Fibroblast of lung (primary cell): Measurements from ENCODE around the gene GPC5. TPM values are rescaled to one million over a fixed set of nuclear protein-coding genes. Genes with fewer than 3 reads are reported as not detected.

Experiments
- DNase-seq, 2 donors: peaks; one replicate each; pipeline versions ENCODE4 v3.0.0 to v3.0.0-alpha.2; 2010; ENCODE audit warnings: low read depth in 2 of 2
- H2AFZ ChIP-seq: 2 replicates; pipeline ENCODE4 v1.5.1; 2012; ENCODE audit warnings: low read length, control low read depth, inconsistent platforms
- H3K27ac ChIP-seq: 2 replicates; pipeline ENCODE4 v1.5.1; 2011; ENCODE audit warnings: low read length, control low read depth; ENCODE audit not compliant: insufficient read depth
- H3K27me3 ChIP-seq: 2 replicates; pipeline ENCODE4 v1.5.1; 2011; ENCODE audit warnings: mild to moderate bottlenecking, low read length; ENCODE audit not compliant: control insufficient read depth, insufficient read depth
- H3K36me3 ChIP-seq: 2 replicates; pipeline ENCODE4 v1.5.1; 2011; ENCODE audit warnings: low read length; ENCODE audit not compliant: control insufficient read depth, insufficient read depth
- H3K4me1 ChIP-seq: 2 replicates; pipeline ENCODE4 v1.5.1; 2011; ENCODE audit warnings: low read length; ENCODE audit not compliant: control insufficient read depth, insufficient read depth; ENCODE audit errors: extremely low read depth
- H3K4me2 ChIP-seq: 2 replicates; pipeline ENCODE4 v1.5.1; 2011; ENCODE audit warnings: low read length, control low read depth; ENCODE audit not compliant: insufficient read depth; ENCODE audit errors: extremely low read depth
- H3K4me3 ChIP-seq, 4 experiments: fragments of 200-600 bp in 1 of 4; sonication (generic) in 1 of 4; replicated peaks in 1 of 4; 2 replicates each; pipeline ENCODE4 v1.5.1; 2011 to 2016; ENCODE audit warnings: low read length in 4 of 4, low read depth in 3 of 4, mild to moderate bottlenecking in 3 of 4, control low read depth in 2 of 4, inconsistent platforms in 1 of 4, mixed read lengths in 1 of 4; ENCODE audit not compliant: insufficient read depth in 1 of 4; ENCODE audit errors: control extremely low read depth in 1 of 4
- H3K79me2 ChIP-seq: 2 replicates; pipeline ENCODE4 v1.5.1; 2012; ENCODE audit warnings: mild to moderate bottlenecking, low read length, inconsistent platforms; ENCODE audit not compliant: control insufficient read depth, insufficient read depth
- H3K9ac ChIP-seq: 2 replicates; pipeline ENCODE4 v1.5.1; 2011; ENCODE audit warnings: mild to moderate bottlenecking, low read length, control low read depth; ENCODE audit not compliant: insufficient read depth
- H3K9me3 ChIP-seq: 2 replicates; pipeline ENCODE4 v1.5.1; 2012; ENCODE audit warnings: low read depth, low read length; ENCODE audit not compliant: control insufficient read depth, insufficient read depth
- H4K20me1 ChIP-seq: 2 replicates; pipeline ENCODE4 v1.5.1; 2011; ENCODE audit warnings: low read length; ENCODE audit not compliant: control insufficient read depth, insufficient read depth; ENCODE audit errors: extremely low read depth
- EZH2 ChIP-seq: IDR thresholded peaks from 2 replicates; pipeline ENCODE4 v1.5.1; 2012; ENCODE audit warnings: low read length, control low read depth, mild to moderate bottlenecking; ENCODE audit errors: missing control alignments
- polyA plus RNA-seq, 2 donors: library from polyadenylated mRNA; depleted of rRNA in 1 of 2; stranded (reverse) in 1 of 2; unstranded in 1 of 2; fragments of >200 nt; gene quantifications; 2 replicates each; pipeline ENCODE4 v1.2.1, GENCODE V29; 2011 to 2012; ENCODE audit warnings: missing spikeins in 1 of 2
- total RNA-seq: library from RNA; depleted of rRNA; stranded (reverse); fragments of >200 nt; gene quantifications from 2 replicates; pipeline ENCODE4 v1.2.1, GENCODE V29; 2014
- TF ChIP-seq, protein P1 (sequence below), 2 donors: IDR thresholded peaks in 1 of 2; conservative IDR thresholded peaks in 1 of 2; 1 replicate in 1 of 2; 2 replicates in 1 of 2; pipeline ENCODE4 v1.5.1; 2011 to 2012; ENCODE audit warnings: low read length in 2 of 2, control low read depth in 1 of 2, inconsistent platforms in 1 of 2, low read depth in 1 of 2, mild to moderate bottlenecking in 1 of 2

Gene GPC5
- total and polyA plus RNA-seq, 2 donors (not counting 1 experiment from before 2014, with no cell fraction given), result 0.17 TPM; not detected in 1

DNA sequence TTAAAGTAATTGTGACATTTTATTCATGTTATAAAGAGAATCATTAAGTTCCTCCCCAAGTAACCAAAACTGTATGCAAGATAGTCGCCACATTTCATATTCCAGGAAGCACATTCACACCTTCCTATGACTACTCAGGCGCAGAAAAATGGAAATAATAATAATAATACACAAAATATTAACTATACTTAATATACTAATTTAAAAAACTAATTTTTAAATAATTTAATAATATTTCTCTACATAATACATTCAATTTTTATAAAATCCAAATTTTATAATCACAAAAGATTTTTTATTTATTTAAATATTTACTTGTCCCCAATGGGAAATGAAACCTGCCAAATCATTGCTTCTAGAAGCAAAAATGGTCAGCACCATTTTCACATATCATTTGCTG lies 1030.8 kb downstream of the GPC5 start:
- no peak for DNase-seq
- no peak overlapping the region for H3K4me3 ChIP-seq
- no peak overlapping the region for H3K9ac ChIP-seq

DNA sequence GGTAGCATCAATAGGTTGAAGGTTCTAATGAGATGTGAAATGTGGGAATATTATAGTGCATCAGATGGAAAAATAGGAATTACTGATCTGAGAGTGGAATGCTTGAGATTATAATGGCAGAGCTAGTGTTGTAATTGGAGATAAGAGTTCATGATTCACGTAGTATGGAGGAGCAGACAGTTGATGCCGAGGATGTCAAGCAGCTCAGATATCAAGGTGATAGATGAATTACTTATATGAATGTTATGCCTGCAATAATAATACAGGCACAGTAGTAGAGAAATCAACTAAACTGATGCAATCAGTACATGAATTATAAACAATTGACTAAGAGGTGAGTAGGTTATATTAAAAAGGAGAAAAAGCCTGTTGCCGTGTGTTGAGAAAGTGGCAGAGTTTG lies 1035.0 kb downstream of the GPC5 start:
- H4K20me1 ChIP-seq, result no peaks in the 10 kb centered on the region
- H3K4me2 ChIP-seq, result no peak overlapping the region
- no peak overlapping the region for H3K27ac ChIP-seq
- no peak overlapping the region for H3K9ac ChIP-seq
- no peaks in the 10 kb centered on the region for H3K79me2 ChIP-seq
- H3K9me3 ChIP-seq, result no peaks in the 10 kb centered on the region
- H3K4me1 ChIP-seq, result no peaks in the 10 kb centered on the region
- H3K4me3 ChIP-seq, result no peak overlapping the region
- no peak overlapping the region for H2AFZ ChIP-seq
- DNase-seq, result no peak
- no peaks in the 10 kb centered on the region for H3K27me3 ChIP-seq
- TF ChIP-seq, protein P1, sequence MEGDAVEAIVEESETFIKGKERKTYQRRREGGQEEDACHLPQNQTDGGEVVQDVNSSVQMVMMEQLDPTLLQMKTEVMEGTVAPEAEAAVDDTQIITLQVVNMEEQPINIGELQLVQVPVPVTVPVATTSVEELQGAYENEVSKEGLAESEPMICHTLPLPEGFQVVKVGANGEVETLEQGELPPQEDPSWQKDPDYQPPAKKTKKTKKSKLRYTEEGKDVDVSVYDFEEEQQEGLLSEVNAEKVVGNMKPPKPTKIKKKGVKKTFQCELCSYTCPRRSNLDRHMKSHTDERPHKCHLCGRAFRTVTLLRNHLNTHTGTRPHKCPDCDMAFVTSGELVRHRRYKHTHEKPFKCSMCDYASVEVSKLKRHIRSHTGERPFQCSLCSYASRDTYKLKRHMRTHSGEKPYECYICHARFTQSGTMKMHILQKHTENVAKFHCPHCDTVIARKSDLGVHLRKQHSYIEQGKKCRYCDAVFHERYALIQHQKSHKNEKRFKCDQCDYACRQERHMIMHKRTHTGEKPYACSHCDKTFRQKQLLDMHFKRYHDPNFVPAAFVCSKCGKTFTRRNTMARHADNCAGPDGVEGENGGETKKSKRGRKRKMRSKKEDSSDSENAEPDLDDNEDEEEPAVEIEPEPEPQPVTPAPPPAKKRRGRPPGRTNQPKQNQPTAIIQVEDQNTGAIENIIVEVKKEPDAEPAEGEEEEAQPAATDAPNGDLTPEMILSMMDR (conservative IDR thresholded peaks at IDR 0.05 in 1 of 2, IDR thresholded peaks at IDR 0.05 in 1 of 2; ENCODE audit: low read depth in 1 of 2, low read length in 2 of 2), result no peak
- no peak for TF ChIP-seq EZH2
- H3K36me3 ChIP-seq, result no peaks in the 10 kb centered on the region

More for the DNA sequence above, 1030.8 kb downstream of the GPC5 start:
- no peaks in the 10 kb centered on the region for H3K79me2 ChIP-seq
- no peak for TF ChIP-seq EZH2
- TF ChIP-seq, protein P1 (conservative IDR thresholded peaks at IDR 0.05 in 1 of 2, IDR thresholded peaks at IDR 0.05 in 1 of 2; ENCODE audit: low read depth in 1 of 2, low read length in 2 of 2), result no peak
- H3K4me2 ChIP-seq, result no peak overlapping the region
- H3K27ac ChIP-seq, result no peak overlapping the region
- no peak overlapping the region for H2AFZ ChIP-seq
- H3K9me3 ChIP-seq, result no peaks in the 10 kb centered on the region
- no peaks in the 10 kb centered on the region for H3K27me3 ChIP-seq
- H3K36me3 ChIP-seq, result no peaks in the 10 kb centered on the region
- no peaks in the 10 kb centered on the region for H3K4me1 ChIP-seq
- H4K20me1 ChIP-seq, result no peaks in the 10 kb centered on the region

DNA sequence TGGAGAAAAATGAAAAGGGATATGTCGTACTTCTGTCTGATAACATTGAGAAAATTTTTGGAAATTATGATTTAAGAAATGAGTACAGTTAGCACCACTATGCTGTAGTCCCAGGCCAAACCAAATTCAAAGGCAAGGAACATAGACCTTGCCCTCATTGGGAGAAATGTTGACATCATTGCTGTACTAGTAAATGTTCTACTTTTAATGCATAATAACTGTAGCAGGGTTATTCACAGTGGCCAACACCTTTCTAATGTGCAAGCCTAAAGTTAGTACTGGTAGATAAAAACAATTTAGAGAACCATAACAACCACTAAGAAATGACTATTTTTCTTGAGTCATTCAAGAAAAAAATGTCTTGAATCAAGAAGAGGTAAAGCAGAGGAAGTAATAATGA lies 1035.5 kb downstream of the GPC5 start:
- H3K9me3 ChIP-seq, result no peaks in the 10 kb centered on the region
- H3K4me3 ChIP-seq, result no peak overlapping the region
- no peaks in the 10 kb centered on the region for H3K4me1 ChIP-seq
- no peaks in the 10 kb centered on the region for H3K79me2 ChIP-seq
- no peaks in the 10 kb centered on the region for H3K36me3 ChIP-seq
- H3K4me2 ChIP-seq, result no peak overlapping the region
- no peak overlapping the region for H3K9ac ChIP-seq
- no peak overlapping the region for H3K27ac ChIP-seq
- no peaks in the 10 kb centered on the region for H4K20me1 ChIP-seq
- TF ChIP-seq, protein P1 (conservative IDR thresholded peaks at IDR 0.05 in 1 of 2, IDR thresholded peaks at IDR 0.05 in 1 of 2; ENCODE audit: low read depth in 1 of 2, low read length in 2 of 2), result no peak
- TF ChIP-seq EZH2, result no peak
- H2AFZ ChIP-seq, result no peak overlapping the region
- no peaks in the 10 kb centered on the region for H3K27me3 ChIP-seq
- DNase-seq, result no peak
